LNCAP (cell line): ENCODE data around the gene FBLN5.

Experiments
- TF ChIP-seq, protein P1 (sequence below): fragments of 450-650 bp; IDR thresholded peaks from 2 replicates; pipeline ENCODE4 v1.5.1; 2017; ENCODE audit warnings: mild to moderate bottlenecking

FBLN5 gene

DNA sequence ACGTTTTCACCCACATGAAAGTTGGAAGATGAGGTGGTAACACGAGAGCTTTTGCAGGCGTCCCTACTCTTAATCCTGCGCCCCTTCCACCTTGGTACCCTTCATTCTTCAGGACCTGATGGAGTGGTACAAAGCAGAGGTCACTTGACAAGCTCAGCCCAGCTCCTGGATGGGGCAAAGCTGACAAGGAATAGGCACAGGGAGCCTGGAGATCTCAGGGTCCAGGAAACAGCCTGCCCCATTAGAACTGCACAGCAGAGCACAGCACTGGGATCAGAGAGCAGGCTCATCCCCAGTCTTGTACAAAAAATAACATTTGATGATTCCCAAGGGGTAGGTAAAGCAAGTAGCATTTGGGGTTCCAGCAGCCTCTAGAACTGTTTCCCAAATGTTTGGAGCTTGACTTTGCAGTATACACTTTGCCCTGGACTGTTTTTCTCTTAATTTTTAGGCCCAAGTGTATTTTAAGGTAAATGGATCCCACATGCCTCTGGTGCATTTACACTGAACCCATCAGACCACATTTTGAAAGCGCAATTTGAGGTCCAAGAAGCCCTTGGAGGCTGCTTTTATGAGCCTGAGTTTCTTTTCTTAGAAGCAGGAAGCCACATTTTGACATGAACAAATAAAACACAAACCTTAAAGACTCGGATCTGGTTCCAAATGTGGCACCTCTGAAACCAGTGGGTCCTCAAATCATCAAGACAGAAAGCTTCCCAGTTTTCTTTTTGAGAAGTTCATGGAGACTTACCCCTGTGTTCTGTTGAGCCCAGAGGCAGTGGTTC lies 80.8 kb downstream of the FBLN5 start:
- TF ChIP-seq, protein P1, sequence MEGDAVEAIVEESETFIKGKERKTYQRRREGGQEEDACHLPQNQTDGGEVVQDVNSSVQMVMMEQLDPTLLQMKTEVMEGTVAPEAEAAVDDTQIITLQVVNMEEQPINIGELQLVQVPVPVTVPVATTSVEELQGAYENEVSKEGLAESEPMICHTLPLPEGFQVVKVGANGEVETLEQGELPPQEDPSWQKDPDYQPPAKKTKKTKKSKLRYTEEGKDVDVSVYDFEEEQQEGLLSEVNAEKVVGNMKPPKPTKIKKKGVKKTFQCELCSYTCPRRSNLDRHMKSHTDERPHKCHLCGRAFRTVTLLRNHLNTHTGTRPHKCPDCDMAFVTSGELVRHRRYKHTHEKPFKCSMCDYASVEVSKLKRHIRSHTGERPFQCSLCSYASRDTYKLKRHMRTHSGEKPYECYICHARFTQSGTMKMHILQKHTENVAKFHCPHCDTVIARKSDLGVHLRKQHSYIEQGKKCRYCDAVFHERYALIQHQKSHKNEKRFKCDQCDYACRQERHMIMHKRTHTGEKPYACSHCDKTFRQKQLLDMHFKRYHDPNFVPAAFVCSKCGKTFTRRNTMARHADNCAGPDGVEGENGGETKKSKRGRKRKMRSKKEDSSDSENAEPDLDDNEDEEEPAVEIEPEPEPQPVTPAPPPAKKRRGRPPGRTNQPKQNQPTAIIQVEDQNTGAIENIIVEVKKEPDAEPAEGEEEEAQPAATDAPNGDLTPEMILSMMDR, result no peak

DNA sequence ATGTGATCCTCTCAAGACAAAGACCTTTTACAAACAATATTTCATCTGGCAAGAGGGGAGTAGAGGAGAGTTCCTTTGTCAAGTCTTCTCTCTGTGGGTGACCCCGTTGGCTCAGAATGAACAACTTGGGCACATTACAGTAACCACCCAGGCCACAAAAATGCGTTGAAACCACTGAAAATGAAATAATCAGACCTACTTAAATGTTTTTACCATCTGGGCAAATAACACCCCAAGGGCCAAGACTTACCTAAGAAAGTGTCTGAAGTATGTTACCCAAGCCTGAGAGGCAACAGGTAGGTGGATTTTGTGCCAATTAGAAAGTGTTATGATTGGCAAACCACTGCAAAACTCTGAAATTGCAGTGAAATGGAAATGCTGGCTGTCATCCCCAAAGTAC lies 81.4 kb downstream of the FBLN5 start:
- TF ChIP-seq, protein P1, result no peak

DNA sequence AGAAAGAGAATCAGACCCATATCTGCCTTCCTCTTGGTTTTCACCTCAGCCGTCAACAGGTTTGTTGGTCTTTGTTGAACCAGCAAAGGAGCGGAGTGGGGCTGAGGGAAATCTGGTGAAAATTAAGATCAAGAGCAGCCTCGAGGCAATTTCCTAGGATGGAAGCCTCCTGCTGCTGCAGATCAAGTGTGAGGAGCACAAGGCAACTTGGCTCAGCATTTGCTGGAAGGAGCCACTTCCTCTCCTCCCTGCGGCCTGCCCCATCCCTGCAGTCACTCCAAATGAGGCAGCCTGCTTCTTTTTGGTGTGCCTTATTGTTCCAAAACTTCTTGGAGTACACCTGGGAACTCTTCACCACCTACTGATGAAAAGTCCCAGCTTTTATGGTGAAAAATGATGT lies 85.1 kb downstream of the FBLN5 start:
- TF ChIP-seq, protein P1, result no peak

DNA sequence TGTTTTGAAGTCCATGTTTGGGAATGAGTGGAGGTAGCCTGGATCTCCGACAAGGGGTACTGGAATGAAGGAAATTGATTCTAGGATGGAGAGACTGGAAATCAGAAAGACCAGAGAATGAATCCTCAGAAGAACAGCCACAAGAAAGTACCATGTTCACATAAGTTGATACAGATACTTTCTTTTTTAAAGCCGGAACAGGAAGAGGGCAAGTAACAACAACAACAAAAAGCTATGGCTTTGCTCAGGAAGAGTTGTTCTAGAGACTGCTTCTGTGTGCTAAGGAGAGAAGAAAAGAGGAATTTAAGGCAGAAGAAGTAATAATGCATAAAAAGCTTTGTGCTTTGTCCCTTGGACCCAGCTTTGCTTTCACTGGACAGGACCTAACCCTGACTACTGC lies 86.4 kb downstream of the FBLN5 start:
- TF ChIP-seq, protein P1, result no peak

DNA sequence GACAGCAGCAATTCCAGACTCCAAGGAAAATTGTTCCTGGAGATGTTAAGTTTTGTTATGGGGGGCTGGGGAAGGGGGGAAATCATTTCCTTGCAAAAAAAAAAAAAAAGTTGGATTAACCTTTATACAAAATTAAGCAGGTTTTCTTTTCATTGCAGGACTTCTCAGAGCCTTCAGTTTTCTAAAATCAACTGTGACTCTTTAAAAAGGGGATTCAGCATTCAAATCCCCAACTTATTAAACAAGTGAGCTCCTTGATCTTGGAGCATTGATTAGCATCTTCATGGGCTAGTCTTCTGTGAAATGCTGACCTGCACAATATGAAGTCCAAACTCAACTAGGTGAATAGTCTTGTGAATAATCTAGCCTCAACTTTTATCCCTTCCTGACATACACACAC lies 87.3 kb downstream of the FBLN5 start:
- TF ChIP-seq, protein P1, result no peak

DNA sequence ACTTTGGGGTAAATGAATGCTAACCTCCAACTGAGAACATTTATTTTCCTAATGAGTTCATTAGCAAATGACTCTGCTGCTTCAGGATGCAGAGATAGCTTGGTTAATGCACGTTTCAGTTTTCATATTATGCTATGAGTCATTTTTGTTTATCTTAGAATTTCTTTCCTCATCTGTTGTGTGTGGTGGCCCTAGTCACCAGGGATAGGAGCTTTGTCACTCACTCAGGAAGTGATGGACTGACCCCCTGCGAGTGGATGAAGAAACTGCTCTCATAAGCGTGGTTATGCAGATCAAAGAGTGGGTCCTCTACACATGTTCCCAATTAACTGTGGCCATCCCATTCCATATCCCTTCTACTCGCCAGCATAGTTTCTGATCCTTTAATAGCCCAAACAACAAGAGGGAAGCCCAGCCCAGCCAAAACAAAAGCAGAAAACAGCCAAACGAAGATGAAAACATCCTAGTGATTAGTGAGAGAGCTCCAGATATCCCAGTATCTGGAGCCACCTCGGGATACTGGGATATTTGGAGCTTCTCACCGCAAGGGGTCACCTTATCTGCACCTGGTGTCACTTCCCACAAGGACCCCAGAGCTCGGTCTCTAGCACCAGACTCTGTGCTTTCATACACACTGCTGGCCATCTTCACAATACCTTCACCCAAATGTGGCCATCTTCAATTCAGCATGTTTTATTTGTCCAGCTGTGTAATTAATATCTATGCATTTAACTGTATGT lies 88.8 kb downstream of the FBLN5 start:
- TF ChIP-seq, protein P1, result peak; percentile 29; the same call in 1 of the 2 replicates

DNA sequence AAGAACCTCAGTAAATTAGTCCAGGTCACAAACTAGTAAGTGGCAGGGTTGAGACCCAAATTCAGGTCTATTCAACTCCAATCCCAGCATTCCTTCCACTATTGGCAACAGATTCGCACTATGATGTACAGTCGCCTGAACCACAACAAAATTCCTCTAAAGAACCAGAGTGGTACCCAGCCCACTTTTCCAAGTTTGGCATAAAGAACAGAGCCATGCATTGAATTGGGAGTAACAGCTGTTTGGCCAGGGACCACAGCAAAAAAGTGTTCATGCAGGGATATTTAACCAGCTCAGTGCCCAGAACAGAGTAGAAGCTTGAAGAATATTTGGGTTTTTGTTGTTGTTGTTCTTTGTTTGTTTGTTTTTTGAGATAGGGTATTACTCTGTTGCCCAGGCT lies 89.9 kb downstream of the FBLN5 start:
- TF ChIP-seq, protein P1, result no peak
